ENCODE data around the gene ZNF428.
A peak's percentile ranks its signal among the peaks of the same experiment; 100 is the strongest.
"Not testable (repeated sequence)": the region's sequence is repeated elsewhere in the genome, so short reads cannot be mapped to it uniquely, and the experiment has no call there.

Gene ZNF428, protein sequence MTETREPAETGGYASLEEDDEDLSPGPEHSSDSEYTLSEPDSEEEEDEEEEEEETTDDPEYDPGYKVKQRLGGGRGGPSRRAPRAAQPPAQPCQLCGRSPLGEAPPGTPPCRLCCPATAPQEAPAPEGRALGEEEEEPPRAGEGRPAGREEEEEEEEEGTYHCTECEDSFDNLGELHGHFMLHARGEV

DNA sequence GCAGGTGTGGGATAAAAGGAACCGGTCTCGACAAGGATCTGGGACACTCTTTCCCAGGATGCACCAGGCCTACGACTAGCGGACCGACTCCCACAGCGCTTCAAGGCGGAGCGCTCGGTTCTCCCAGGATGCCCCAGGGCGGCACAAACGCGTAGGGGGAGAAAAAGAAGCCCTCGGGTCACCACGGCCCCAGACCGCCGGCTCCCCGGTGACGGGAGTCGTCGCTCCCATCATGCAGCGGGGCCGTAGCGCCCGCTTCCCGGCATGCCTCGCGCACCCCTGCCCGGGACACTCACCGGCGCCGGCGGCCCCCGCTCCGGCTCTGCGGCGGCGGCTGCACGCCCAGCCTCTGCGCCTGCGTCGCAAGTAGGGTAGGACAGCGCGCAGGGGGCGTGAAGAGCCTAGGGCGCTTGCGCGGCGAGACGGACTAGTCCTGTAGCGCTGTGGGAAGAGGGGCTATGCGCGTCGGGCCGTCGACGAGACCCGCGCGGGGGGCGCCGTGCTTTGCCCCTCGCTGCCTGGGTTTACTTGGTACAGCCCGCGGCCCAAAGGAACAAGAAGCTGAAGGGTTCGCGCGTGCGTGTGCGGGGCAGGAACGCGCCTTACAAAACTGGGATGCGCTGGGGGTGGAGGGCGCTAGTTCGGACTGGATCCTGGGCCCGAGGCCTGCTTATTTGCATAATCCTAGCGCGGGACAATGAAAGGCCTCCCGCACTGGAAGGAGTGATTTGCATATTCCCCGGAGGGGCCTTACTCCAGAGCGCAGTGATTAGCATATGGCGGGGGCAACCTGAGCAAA lies at the start of gene ZNF428:
Gene ZNF428, minus strand, starts transcription at position 368 of the 799 bp plus-strand sequence. CDS start 5,325 bp downstream, outside the sequence.
- DNase-seq (ENCODE audit: low read depth): peak; percentile 83

DNA sequence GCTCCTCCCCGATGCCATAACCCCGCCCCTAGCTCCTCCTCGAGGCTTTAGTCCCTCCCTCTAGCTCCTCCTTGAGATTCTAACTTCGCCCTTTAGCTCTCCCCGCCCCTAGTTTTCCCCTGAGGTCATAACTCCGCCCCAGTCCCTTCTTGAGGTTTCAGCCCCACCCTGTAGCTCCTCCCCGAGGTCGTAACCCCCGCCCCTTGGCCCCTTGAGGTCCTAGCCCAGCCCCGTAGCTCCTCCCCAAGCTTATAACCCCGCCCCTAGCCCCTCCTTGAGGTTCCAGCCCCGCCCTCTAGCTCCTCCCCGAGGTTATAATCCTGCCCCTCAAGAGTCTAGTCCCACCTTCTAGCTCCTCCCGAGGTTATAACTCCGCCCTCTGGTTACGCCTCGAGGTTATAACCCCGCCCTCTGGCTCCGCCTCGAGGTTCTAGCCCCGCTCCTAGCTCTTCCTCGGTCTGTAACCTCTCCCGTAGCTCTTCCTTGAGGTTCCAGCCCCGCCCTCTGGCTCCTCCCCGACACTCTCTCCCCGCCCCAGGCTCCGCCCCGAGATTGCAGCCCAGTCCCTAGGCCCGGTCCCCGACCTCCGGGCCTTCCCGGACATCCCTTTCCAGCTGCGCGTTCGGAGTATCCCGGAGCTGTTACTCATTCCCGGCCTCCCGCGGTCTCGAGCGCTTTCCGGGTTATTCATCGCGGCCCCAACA lies 49.1 kb upstream of the ZNF428 start:
- DNase-seq (ENCODE audit: low read depth): peak; percentile 90

DNA sequence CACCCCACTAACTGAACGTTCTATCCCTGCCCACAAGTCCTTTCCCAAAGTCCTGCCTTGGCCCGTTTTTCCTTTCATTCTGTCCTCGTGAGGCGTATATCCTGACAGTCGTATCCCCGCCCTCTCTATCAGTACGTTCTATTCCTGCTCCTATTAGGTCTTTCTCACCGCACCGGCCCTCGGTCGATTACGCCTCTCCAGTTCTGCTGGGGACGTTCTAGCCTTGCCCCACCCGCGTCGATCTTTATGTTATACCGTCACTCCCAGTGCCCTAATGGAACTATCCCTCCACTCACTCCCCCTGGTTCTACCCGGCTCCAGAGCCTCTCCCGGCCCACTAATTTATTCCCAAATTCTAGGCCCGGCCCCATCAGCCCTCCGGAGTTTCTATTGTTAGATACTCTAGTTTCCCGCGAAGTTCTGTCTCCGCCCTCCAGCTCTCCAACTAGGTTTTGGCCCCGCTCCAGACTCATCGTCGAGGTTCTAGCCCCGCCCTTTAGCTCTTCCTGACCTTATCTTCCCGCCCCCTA lies 48.5 kb upstream of the ZNF428 start:
- no peak for DNase-seq (ENCODE audit: low read depth)

DNA sequence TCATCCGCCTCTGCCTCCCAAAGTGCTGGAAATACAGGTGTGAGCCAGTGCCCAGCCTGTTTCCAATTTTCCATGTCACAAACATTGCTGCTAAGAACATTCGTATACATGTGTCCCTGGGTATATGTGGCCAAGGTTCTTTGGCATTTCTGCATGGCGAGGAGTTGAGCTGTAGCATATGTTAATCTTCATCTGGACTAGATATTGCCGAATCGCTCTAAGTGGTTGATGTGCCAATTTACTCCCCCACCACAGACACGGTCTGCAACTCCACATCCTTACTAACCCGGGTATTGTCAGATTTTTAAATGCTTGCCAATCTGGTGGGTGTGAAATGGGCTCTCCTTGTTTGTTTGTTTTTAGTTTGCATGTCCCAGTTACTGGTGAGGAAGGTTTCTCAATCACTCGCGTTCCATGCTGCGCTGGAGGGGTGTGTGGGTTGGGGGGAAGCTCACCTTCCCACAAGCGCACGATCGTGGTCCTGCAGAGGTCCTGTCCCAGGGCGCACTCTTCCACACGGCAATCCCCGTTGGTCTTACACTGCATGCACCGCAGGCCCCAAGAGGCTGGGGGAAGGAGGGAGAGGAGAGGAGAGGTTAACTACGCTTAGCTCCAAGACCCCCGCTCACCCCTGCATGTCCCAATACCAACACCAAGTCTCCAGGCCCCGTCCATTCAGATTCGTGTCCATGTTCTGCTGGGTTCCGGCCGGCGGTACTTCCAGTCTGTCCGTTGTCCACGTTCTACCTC lies 47.9 kb upstream of the ZNF428 start:
- no peak for DNase-seq (ENCODE audit: low read depth)

DNA sequence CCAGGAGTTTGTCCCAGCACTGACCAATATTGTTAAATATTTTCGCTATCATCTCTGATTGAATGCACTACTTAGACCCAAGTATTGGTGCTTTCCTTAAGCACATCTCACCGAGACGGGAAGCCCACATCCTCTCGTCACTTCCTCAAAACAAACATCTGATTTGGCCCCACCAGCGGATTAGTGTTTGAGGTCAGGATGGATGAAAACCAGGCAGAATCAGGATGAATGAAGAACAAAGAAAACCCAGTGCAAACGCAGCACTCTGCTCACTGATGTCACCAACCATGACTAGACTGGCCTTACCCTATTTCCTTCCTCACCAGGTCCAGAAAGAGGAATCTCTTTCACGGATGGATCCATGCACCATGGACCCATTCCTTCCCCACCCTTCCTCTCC lies 44.6 kb upstream of the ZNF428 start:
- DNase-seq (ENCODE audit: low read depth): no peak

DNA sequence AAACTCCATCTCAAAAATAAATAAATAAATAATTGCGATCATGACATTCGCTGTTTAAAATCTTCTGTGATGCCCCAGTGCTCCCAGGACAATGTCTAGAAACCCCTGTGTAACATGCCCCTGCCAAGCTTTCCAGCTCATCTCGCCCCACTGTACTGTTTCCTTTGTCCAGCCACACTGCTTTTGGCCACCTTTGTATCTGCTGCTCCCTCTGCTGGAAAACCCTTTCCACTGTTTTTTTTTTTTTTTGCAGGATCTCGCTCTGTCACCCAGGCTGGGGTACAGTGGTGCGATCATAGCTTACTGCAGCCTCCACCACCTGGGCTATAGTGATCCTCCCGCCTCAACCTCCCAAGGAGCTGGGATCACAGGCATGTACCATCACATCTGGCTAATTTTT lies 43.1 kb upstream of the ZNF428 start:
- DNase-seq (ENCODE audit: low read depth): no peak

DNA sequence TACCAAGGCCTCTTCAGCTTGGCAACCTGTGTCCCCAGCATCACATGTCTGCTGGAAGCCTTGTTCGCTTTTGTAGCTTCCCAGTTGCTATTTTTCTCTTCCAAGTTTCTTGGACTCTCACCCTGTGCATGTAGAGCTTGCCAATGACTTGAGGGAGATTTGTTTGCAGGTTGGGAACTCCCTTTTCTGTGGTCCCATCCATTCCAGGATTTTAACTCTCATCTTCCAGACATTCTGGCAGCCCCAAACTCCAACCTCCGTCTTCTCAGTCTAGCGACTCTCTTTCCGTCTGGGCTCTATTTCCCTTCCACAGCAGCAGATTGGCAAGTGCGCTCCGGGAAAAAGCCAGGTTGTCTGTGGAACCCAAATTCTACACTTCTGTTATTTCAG lies 41.5 kb upstream of the ZNF428 start:
- no peak for DNase-seq (ENCODE audit: low read depth)

DNA sequence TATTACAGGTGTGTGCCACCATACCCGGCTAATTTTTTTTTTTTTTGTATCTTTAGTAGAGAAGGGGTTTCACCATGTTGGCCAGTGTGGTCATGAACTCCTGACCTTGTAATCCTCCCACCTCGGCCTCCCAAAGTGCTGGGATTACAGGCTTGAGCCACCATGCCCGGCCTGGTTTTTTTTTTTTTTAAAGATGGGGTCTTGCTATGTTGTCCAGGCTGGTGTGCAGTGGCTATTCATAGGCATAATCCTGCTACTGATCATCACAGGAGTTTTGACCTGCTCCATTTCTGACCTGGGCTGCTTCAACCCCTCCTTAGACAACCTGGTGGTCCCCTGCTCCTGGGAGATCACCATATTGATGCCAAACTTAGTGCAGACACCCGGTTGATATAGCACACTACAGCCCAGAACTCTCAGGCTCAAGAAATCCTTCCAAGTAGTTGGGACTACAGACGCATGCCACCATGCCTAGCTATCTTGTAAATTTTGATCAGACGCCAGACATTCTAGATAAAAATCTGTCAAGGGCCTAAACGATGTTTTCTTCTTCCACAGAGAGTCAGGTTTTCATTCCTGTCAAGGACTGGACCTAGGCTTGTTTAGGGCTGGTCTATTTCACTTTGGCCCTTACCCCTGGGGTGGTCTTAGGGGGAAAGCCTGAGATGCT lies 41.0 kb upstream of the ZNF428 start:
- no peak for DNase-seq (ENCODE audit: low read depth)

DNA sequence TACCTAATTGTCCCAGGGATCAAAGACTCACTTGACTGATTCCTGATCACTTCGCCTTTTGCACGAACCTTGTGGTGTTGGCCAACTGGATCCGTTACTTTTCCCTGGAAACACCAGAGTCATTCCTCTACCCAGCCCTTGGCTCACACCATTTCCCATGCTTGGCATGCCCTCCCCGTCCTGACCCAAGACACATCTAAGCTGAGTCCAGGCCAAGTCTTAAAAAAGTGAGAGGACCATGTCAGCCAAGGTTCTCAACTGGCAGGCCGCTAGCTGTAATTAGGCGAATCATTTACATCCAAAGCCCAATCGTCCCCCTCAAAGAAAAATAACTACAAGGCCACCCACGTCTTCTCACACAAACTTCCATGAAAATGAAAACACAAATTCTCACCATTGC lies 39.1 kb upstream of the ZNF428 start:
- no peak for DNase-seq (ENCODE audit: low read depth)

DNA sequence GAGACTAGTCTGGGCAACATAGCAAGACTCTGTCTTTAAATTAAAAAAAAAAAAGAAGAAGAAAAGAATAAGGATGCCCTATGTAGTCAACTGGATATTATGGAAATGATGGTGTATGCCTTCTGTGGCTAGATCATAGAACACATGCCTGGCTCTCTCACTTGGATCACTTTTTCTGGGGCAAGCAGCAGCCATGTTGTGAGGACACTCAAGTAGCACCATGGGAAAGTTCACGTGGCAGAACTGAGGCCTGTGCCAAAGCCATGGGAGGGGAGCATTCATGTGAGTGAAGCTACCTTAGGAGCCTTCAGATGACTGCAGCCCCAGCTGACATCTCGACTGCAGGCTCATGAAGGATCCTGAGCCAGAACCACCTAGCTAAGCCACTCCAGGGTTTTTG lies 38.6 kb upstream of the ZNF428 start:
- no peak for DNase-seq (ENCODE audit: low read depth)

DNA sequence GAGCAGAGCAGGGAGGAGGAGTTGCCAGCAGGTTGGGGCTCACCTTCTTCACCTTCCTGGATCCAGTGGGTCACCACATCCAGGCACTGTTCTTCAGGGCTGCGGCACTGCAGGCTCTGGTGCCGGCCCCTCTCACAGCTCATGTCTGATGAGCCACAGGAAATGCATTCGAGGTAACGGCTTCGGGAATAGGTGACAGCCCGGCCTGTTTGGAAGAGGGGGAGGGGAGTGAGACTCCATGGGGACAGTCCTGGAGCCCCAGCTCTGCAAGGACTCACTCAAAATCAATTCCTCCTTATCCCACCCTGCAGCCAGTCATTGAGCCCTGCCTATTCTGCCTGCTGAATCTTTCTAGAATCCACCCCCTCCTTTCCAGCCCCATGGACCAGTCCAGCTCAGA lies 37.0 kb upstream of the ZNF428 start:
- no peak for DNase-seq (ENCODE audit: low read depth)

DNA sequence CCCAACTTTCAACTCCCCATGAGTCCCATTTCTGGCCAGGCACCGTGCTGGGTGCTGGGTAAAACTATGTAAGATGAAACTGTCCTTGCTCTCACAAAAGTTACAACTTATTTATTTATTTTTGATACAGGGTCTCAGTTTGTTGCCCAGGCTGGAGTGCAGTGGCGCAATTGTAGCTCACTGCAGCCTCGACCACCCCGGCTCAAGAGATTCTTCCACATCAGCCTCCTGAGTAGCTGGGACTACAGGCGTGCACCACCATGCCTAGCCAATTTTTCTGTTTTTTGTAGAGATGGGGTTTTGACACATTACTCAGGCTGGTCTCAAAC lies 33.1 kb upstream of the ZNF428 start:
- no peak for DNase-seq (ENCODE audit: low read depth)

DNA sequence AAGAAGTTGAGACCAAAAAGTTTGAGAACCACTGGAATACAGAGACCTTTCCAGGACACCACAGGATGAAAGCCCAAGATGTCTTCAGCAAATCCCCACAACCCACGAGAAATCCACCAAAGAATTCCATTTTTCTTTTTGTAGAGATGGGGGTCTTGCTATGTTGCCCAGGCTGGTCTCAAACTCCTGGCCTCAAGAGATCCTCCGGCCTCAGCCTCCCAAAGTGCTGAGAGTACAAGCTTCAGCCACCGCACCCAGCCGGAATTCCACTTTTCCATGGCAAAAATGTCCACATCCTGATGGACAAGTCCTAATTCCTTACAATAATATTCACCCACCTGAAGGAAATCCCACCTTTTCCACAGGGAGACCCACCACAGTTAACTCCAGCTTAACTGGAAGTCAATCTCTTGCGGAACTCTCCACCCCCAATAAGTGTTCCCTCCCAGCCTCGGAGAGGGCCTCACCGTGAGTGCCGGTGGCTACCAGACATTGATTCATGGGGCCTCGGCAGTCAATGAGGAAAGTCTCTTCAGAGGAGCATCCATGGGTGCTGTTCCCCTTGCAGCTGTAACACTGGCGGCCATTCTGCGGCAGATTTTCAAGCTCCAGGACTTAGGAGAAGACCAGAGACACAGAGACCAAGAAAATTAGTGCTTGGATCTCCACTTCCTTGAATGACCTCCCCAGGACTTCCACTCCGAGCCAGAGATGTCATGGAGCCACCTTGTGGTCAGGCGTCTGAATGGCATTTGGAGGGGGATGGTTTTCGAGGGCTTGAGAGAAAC lies 32.5 kb upstream of the ZNF428 start:
- no peak for DNase-seq (ENCODE audit: low read depth)

DNA sequence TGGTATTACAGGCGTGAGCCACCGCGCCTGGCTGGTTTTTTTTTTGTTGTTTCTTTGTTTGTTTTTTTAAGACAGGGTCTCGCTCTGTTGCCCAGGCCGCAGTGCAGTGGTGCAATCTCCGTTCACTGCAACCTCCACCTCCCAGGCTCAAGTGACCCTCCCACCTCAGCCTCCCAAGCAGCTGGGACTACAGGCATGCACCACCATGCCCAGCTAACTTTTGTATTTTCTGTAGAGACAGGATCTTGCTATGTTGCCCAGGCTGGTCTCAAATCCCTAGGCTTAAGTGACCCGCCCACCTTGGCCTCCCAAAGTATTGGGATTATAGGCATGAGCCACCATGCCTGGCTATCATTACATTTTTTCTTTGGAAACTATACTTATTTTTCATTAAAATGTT lies 30.8 kb upstream of the ZNF428 start:
- not testable (repeated sequence) for DNase-seq (ENCODE audit: low read depth)

DNA sequence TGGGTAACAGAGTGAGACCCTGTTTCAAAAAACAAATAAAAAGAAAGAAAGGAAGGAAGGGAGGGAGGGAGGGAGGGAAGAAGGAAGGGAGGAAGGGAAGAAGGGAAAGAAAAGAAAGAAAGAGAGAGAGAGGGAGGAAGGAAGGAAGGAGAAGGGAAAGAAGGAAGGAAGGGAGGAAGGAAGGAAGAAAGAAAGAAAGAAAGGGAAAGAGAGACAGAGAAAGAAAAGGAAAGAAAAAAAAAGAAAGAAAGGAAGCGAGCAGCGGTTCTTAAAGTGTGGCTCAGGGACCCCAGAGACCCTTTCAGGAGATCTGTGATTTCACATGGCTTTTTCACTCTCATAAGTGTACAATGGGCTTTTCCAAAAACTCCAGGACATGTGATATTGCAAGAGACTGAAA lies 30.1 kb upstream of the ZNF428 start:
- no peak for DNase-seq (ENCODE audit: low read depth)

DNA sequence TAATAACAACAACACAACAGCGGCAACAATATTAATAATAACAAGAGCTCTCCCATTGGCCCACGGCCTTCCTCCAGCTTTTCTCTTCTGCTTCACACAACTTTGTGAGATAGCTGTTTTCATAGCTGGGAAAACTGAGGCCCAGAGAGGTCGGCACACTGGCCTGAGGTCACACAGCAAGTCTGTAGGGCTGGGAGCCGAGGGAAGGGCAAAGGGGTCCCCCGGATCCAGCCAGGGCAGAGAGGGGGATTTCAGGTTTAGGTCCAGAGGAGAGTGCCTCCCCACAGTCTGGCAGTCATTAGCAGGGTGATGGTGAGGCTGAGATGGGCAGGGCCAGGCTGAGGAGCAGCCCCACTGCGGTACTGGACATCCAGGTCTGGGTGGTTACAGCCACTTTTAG lies 29.2 kb upstream of the ZNF428 start:
- DNase-seq (ENCODE audit: low read depth): no peak

DNA sequence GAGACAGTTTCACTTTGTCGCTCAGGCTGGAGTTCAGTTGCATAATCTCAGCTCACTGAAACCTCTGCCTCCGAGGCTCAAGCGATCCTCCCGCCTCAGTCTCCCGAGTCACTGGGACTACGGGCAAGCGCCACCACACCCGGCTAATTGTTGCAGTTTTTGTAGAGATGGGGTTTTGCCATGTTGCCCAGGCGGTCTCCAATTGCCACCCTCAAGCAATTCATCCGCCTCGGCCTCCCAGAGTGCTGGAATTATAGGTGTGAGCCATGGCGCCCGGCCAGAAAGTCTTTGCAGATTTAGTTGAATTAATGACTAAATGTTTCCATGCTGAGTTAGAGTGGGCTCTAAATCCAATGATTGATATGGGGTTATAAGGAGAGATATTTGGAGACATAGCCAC lies 24.8 kb upstream of the ZNF428 start:
- no peak for DNase-seq (ENCODE audit: low read depth)

DNA sequence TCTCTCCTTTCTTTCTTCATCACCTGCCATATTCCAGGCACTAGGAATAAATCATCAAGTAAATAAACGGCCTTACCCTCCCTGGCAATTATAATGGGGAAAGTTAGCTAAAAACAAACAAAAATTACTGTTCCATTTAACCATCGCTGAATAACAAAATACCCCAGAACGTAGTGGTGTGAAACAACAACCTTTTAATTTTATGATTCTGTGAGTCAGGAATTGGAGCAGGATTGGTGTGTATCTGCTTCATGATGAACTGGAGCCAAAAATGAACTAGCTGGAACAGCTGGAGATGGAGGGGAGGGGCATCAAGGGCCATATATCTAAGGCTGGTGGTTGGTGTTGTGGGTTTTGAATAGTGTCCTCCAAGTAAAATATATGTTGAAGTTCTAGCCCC lies 23.9 kb upstream of the ZNF428 start:
- DNase-seq (ENCODE audit: low read depth): no peak

DNA sequence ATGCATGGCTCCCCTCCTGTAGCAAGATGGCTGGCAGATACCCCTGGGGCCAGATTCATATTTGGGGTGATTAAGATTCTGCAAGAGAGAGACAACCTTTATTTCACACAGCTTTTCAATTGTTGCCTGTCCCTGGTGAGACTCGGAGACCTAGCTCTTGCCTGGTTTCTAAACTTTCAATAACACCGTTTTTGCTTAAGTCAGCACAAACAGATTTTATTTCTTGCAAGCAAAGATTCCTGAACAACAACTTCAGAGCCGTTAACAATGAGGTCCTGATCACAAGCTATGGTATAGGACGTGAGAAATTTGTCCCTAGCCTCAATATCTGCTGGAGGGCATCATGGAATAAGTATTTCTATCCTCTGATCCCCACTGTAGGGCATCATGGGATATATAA lies 23.1 kb upstream of the ZNF428 start:
- no peak for DNase-seq (ENCODE audit: low read depth)

DNA sequence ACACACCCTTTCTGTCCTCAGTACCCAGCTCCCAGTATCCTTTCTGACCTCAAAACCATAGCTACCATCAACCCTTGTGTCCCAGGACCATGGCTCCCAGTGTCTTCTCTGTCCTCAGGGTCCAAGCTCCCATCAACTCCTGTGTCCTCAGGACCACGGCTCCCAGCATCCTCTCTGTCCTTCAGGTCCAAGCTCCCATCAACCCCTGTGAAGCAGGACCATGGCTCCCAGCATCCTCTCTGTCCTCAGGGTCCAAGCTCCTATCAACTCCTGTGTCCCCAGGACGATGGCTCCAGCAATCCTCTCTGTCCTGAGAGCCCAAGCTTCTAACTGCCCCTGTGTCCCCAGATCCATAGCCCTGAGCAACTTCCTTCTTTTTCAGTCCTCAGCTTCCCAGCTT lies 21.9 kb upstream of the ZNF428 start:
- no peak for DNase-seq (ENCODE audit: low read depth)

DNA sequence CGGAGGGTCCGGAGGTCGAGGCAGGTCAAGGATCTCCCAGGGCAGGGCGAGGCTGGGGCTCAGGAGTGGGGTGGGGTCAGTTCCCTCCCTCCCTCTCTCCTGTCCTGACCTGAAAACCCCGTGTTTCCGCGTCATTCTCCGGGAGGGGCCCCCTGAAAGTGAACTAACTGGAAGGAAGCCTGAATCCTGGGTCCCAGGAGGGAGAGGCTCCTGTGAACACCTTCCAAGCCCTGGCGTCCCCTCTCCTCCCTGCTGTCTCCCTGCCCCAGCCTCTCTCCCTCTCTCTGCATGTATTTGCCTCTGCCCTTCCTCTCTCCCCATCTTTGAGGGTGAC lies 21.0 kb upstream of the ZNF428 start:
- DNase-seq (ENCODE audit: low read depth): no peak

Data from activated T-helper 9 cell treated with anti-CD3 and anti-CD28 coated beads, Interleukin-2, amount 50 U/mL, for 16 hours (primary cell).